GM21529 (cell line): ENCODE measurements around the gene PHF21A.
"Not testable (repeated sequence)": the region's sequence is repeated elsewhere in the genome, so short reads cannot be mapped to it uniquely, and the experiment has no call there.

Experiments used
- ATAC-seq: cut with Tn5 transposase; IDR thresholded peaks from one replicate; pipeline ENCODE4 v1.9.1; 2021; ENCODE audit not compliant: unreplicated experiment

PHF21A gene

DNA sequence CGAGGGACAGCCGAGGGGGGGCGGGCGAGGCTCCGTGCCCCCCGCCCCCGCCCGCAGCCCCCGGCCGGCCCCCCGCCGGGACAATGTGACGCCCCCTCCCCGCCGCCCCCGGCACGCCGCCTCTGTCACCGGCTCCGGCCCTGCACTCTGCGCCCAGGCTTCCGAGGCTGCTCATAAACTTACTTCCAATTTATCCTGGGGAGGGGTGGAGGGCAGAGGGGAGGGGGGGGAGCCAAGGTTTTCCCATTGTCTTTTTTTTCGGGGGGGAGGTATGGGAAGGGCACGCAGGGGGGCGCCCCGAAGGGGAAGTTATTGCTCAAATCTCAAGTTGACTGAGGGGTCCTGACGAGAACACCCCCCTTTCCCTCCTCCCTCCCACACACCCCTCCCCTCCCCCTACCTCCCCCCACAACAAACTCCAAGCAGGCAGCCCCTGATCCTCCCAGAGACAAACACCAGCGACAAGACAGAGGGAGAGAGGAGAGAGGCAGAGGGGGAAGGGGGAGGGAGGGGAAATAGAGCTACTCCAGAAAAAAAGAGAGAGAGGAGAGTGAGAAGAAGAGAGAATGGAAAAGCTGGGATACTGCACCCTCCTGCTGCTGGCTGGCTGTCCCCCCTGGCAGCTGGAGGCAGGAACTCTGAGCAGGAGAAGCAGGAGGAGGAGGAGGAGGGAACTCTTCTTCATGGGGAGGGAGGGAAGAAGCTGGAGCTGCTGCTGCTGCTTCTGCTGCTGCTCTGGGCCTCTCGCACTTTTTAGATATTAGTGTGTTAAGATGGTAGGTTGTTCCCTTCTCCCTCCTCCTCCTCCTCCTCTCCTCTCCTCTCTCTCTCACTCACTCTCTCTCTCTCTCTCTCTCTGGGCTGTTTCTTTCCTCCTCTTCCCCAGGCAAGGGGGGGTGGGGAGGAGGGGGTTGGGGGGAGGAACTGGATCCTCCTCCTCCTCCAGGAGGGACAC lies 631 bp downstream of the PHF21A start:
- ATAC-seq, result peak; percentile 3

DNA sequence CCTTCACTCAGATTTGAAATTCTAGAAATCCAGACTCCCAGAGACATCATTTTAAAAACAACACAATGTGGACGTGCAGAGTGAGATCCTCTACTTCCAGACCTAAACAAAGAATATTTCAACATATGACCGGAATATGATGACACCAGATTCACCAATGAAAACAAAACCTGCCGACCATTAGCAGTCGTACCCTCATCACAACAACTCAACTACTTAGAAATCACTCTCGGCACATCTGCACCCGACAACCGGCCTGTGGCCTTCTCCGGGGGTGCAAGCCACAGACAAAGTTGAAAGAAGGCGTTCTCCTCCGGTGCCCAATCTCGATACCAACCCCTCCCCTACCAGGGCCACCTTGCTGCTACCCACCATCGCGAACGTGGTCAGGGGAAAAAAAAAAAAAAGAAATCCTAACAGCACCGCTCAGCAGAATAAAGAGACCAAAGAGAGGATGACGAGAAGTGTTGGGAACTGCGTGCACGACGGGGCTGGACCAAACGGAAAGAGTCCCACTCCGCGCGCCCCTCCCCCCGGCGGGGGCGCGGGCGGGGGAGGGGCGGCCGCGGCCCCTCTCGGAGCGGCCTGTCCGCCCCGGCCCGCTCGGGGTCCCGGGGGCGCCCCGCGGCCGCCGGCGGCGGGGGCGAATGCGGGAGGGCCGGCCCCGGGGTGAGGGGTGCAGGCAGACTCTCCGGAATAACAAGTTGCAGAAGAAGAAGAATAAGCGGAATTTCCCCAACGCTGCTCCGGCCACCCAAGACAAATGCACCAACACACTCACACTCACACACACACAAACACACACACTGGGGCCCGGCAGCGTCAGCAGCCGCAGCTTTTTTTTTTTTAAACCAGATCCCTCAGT lies 1.7 kb downstream of the PHF21A start:
- peak; percentile 31 for ATAC-seq

DNA sequence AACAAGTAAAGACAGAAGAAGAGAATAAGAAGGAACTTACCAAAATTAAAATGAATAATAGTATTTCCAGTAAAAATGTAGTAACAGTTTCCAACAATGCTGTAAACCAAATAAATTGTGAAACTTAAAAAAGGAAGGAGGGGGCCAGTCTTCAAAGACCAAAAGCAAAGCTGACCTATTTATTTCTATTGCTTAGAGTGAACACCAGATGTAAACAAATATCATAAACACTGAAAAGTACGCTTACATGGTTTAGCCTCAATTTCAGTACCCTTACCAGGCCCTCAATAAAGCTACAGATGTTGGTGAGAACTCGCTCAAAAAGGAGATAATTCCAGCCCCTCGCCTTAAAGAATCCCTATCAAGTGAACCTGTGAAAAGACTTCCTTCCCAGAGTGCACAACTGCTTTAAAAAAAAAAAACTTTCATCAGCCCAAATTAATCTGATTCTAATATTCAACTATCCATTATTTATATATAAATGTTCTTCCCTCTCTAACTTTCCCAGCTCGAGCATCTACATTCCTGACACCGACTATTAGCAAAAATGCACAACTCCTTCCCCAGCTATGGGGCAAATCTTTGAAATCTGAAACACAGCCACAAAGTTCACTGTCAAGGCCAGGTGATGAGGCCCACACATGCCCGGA lies 2.4 kb downstream of the PHF21A start:
- ATAC-seq, result no peak

GRCh38 chr11:46117842-46118241 lies 3.4 kb downstream of the PHF21A start:
- ATAC-seq, result no peak

DNA sequence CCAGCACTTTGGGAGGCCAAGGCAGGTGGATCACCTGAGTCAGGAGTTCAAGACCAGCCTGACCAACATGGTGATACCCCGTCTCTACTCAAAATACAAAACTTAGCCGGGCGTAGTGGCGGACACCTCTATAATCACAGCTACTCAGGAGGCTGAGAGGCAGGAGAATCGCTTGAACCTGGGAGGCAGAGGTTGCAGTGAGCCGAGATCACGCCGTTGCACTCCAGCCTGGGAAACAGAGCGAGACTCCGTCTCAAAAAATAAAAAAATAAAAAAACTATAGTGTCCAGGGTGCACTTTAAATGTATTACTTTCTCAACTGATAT lies 4.6 kb downstream of the PHF21A start:
- not testable (repeated sequence) for ATAC-seq

- no peak for ATAC-seq
These were observed 5.1 kb downstream of the PHF21A start for GRCh38 chr11:46116007-46116711.

DNA sequence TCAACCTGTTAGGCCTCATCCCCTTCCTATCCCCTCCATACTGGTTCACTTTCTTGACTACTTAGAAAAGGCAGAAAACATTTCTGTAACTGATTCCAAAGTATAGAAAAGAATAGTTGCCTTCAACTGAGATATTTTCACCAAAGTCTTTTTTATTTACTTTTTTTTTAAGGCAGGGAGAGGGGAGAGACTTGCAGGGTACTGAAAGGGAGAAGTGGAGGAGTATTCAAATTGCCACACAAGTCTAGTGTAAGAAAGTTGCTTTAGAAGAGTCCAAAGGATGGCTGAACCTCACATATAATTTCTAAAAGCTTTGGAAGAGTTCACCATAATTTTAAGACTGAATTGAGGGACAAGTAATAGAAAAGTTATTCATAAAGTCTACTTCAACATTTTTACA lies 6.3 kb downstream of the PHF21A start:
- ATAC-seq, result no peak

- ATAC-seq, result no peak
These were observed 6.9 kb downstream of the PHF21A start for GRCh38 chr11:46114378-46114777.

- no peak for ATAC-seq
These were observed 8.2 kb downstream of the PHF21A start for GRCh38 chr11:46112961-46113607.

DNA sequence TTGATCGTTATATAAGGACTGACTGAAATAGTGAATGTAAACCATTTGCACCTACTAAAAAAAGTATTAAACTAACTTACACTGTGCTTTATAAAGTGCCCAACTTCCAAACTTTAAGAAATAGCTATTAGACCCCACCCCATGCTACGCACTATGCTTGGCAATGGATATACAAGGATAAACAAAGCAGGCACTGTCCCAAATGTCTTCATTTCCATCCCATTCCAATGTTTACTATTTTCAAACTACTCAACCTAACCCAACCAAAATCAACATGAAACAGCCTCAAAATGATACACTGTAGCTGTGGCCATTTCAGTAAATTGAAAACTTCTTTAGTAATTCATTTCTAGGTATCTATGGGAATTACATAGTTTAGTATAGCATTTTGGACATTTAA lies 12.5 kb downstream of the PHF21A start:
- ATAC-seq, result no peak

- ATAC-seq, result no peak
These were observed 13.5 kb downstream of the PHF21A start for GRCh38 chr11:46107780-46108179.

GRCh38 chr11:46107408-46107718 lies 13.9 kb downstream of the PHF21A start:
- ATAC-seq, result no peak

GRCh38 chr11:46106530-46107407 lies 14.5 kb downstream of the PHF21A start:
- no peak for ATAC-seq

DNA sequence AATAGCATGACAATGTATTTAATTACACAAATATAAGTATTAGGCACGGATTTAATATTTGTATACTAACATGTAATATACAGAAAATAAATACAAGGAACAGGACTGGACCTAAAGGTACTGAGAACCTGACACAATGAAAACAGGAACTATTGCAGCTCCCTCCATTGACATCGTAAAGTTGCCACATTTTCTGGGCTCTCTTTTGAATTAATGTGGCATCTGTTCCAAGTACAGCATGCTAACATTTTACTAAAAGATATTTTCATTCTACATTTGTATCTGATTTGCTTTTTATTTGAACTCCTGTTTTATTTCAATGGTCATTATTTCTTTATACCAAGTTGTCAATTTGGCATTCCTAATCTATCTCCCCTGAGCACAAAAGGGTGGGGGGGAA lies 15.3 kb downstream of the PHF21A start:
- ATAC-seq, result no peak

GRCh38 chr11:46105134-46105628 lies 16.1 kb downstream of the PHF21A start:
- ATAC-seq, result no peak

GRCh38 chr11:46102843-46103242 lies 18.4 kb downstream of the PHF21A start:
- no peak for ATAC-seq

DNA sequence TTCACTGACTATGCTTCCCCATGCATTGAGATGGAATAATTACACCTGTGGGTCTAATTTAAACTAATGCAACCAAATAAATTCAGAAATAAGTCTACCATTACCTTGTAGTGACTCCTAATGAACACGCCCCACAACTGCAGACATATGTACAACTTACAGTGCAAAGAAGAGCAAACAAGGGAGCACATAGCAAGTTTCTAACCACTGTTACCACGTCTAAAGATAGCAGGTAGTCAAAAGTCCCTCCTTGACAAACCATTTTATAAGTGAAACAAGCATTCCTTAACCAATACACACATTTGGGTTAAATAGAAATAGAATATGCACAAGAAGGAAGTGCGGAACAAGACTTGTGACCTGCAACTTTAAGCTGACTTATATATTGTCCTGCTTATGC lies 20.6 kb downstream of the PHF21A start:
- peak; percentile 79 for ATAC-seq

GRCh38 chr11:46099963-46100316 lies 21.3 kb downstream of the PHF21A start:
- no peak for ATAC-seq

DNA sequence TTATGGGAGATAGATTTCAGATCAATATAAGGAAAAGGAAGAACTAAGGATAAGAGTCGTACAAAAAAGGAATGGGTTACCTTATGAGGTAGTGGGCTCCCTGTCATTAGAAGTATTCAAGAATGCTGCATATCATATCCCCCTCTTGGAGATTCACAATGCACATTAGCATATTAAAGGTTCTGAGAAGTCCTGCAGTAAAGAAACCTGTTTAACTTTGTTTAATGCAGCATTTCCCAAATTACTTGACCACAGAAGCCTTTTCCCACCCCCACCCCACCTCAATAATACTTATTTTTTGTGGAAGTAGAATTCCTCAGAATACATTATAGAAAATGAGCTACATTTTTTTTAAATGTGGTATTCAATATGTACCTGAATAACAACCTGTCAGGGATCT lies 30.9 kb downstream of the PHF21A start:
- no peak for ATAC-seq

GRCh38 chr11:46079662-46080061 lies 41.6 kb downstream of the PHF21A start:
- ATAC-seq, result no peak
